ENCODE data around the gene BLVRB. TPM values are rescaled to one million over a fixed set of nuclear protein-coding genes. Genes with fewer than 3 reads are reported as not detected.

BLVRB gene
- total RNA-seq, 1 donor from 2014 or later: 11.3 TPM

DNA sequence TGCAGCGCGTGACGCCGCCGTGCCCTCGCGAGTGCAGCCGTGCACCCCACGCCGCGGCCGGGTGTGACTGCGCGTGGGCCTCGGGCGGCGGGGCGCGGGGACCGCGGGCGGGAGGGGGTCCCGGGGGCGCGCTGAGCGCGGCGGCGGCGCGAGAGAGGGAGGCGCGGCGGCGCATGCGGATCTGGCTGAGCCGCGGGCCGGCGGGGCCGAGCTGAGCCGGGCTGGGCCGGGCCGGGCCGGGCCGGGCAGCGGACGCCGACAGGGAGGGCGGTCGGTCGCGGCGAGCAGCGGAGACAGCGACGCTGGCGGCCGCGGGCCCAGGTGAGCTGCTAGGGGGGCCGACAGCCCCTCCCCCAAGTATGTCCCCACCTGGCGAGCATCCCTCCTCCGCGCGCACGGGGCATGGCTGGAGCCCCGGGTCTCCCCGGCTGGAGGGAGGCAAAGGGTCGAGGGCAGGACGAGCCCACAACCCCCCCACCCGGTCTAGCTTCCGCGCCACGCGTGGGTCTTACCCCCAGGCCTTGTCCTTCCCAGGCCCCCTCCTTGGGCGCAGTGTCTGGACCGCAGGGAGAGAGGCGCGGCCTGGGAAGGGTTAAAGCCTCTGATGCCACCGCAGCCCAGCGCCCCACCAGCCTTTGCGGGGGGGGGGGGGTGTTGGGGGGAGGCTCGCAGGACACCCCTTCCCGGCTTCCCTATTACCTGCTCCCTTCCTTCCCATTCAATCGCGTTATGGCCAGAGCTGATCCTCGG lies 1.6 kb upstream of the BLVRB start, which contains the start of gene SPTBN4:
Gene SPTBN4, plus strand, starts transcription at position 17 of the 750 bp plus-strand sequence. CDS start 5,621 bp downstream, outside the sequence.
- H3K4me1 Mint-ChIP-seq: peaks cover 22% of the 10 kb centered on the region
- peaks cover 48% of the 10 kb centered on the region for H3K27me3 ChIP-seq
- peaks cover 17% of the 10 kb centered on the region for H4K20me1 ChIP-seq (ENCODE audit: low read depth)
- peak; percentile 53 for DNase-seq (ENCODE audit: low spot score)
- no peak within 1 kb of the TSS for H2AFZ ChIP-seq (replicated peaks)
- peaks cover 36% of the 10 kb centered on the region for H3K27me3 Mint-ChIP-seq (ENCODE audit: insufficient read depth, low read depth)
- TF ChIP-seq EZH2phosphoT487 (IDR thresholded peaks at IDR 0.05): no peak
- no peak for TF ChIP-seq EZH2 (IDR thresholded peaks at IDR 0.05)
- TF ChIP-seq, protein P1, sequence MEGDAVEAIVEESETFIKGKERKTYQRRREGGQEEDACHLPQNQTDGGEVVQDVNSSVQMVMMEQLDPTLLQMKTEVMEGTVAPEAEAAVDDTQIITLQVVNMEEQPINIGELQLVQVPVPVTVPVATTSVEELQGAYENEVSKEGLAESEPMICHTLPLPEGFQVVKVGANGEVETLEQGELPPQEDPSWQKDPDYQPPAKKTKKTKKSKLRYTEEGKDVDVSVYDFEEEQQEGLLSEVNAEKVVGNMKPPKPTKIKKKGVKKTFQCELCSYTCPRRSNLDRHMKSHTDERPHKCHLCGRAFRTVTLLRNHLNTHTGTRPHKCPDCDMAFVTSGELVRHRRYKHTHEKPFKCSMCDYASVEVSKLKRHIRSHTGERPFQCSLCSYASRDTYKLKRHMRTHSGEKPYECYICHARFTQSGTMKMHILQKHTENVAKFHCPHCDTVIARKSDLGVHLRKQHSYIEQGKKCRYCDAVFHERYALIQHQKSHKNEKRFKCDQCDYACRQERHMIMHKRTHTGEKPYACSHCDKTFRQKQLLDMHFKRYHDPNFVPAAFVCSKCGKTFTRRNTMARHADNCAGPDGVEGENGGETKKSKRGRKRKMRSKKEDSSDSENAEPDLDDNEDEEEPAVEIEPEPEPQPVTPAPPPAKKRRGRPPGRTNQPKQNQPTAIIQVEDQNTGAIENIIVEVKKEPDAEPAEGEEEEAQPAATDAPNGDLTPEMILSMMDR (IDR thresholded peaks at IDR 0.05): no peak
- H3K4me1 ChIP-seq: no peaks in the 10 kb centered on the region
- no peak within 1 kb of the TSS for H3K27ac Mint-ChIP-seq
- no peaks in the 10 kb centered on the region for H3K79me2 ChIP-seq (ENCODE audit: low read depth)
- H3K4me2 ChIP-seq: peak within 1 kb of the TSS; percentile 84
- H3K9me3 Mint-ChIP-seq: peaks cover 5% of the 10 kb centered on the region
- H3K36me3 ChIP-seq: no peaks in the 10 kb centered on the region
- H3K4me3 Mint-ChIP-seq: peak within 1 kb of the TSS; percentile 82
- H3K36me3 Mint-ChIP-seq: no peaks in the 10 kb centered on the region
- no peaks in the 10 kb centered on the region for H3K9me3 ChIP-seq (ENCODE audit: low read depth)
- peak within 1 kb of the TSS; percentile 48 for H3K4me3 ChIP-seq
- no peak within 1 kb of the TSS for H3K27ac ChIP-seq
- H3K9ac ChIP-seq: no peak within 1 kb of the TSS
- peaks cover 23% of the 10 kb centered on the region for H3F3A ChIP-seq (ENCODE audit: low read depth)

DNA sequence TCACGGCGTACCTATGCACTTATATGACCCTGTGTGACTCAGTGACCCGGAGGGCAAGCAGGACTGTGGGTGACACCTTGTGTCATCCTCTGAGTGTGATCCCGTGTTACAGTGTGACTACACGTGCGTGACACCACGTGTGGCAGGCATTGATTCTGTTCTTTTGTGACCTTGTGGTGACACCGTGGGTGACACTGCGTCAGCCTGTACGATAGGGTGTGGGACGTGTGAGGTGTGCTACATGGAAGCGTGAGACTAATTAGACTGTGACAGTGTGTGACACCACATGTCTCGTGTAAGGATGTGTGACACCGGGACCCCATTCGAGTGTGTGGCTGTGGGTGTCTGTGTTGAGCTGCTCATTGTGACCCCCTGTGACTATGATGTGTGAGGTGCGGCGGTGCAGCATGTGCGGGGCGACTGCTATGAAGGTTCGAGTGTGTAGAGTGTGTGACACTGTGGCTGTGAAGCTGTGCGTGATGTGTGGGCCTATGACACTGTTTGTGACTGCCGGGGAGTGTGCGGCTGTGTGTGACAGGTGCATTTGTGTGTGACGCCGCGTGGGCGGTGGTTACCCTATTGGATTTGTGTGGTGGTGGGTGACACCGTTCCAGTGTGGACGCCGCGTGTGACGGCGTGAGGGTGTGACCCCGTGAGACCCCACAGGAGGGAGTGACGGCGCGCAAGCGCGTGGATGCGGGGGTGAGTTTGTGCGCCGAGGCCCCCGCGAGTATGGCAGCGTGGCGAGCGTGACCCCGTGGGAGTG lies 857 bp upstream of the BLVRB start:
- Histone ChIP-seq H3K4me1 (no peaks in the 10 kb centered on the region), H3K79me2 (ENCODE audit: low read depth) (no peaks in the 10 kb centered on the region), H3K27ac (no peak overlapping the region), H3K9me3 (ENCODE audit: low read depth) (no peaks in the 10 kb centered on the region), H3K4me2 (peak overlapping the region; percentile 84), H3K9ac (no peak overlapping the region), H3F3A (ENCODE audit: low read depth) (peaks cover 23% of the 10 kb centered on the region), H3K4me3 (peak overlapping the region; percentile 48), H3K27me3 (peaks cover 48% of the 10 kb centered on the region), H2AFZ (replicated peaks) (no peak overlapping the region), H3K36me3 (no peaks in the 10 kb centered on the region), H4K20me1 (ENCODE audit: low read depth) (peaks cover 17% of the 10 kb centered on the region)
- DNase-seq (ENCODE audit: low spot score): peak; percentile 10
- Mint-ChIP-seq H3K4me1 (peaks cover 22% of the 10 kb centered on the region), H3K4me3 (peak overlapping the region; percentile 82), H3K36me3 (no peaks in the 10 kb centered on the region), H3K27me3 (ENCODE audit: insufficient read depth, low read depth) (peaks cover 36% of the 10 kb centered on the region), H3K9me3 (peaks cover 5% of the 10 kb centered on the region), H3K27ac (no peak overlapping the region)
- TF ChIP-seq, protein P1 (IDR thresholded peaks at IDR 0.05): no peak
- no peak for TF ChIP-seq EZH2 (IDR thresholded peaks at IDR 0.05)
- TF ChIP-seq EZH2phosphoT487 (IDR thresholded peaks at IDR 0.05): peak; percentile 44

DNA sequence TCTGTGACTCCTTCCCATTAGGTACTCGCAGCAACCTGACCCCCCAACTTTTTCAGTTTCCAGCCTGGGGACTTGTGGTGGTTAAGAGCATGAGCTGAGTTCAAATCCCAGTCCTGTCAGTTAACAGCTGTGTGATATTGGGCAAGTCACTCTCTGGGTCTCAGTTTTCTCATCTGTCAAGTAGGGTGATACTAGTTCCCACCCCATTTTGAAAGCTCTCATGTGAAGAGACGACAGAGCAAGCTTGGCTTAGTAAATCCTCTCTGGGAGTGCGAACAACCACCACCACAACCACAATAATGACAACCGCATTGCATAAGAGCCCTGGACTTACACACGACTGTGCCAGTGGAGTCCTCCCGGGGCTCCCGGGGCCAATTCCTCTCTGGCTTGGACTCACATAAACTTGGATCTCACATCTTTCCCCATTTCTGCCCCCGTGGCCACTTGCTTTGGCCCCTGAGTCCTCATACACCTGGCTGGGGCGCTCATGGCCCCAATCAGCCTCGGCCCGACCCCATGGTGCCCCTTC lies 454 bp downstream of the BLVRB start:
- Histone ChIP-seq H3K4me3 (peak overlapping the region; percentile 62), H3K4me1 (no peaks in the 10 kb centered on the region), H2AFZ (replicated peaks) (peak overlapping the region; percentile 82), H3K36me3 (no peaks in the 10 kb centered on the region), H3K27ac (no peak overlapping the region), H3K9me3 (ENCODE audit: low read depth) (no peaks in the 10 kb centered on the region), H4K20me1 (ENCODE audit: low read depth) (peaks cover 17% of the 10 kb centered on the region), H3K9ac (no peak overlapping the region), H3K27me3 (peaks cover 48% of the 10 kb centered on the region), H3F3A (ENCODE audit: low read depth) (peaks cover 23% of the 10 kb centered on the region), H3K4me2 (peak overlapping the region; percentile 80), H3K79me2 (ENCODE audit: low read depth) (no peaks in the 10 kb centered on the region)
- TF ChIP-seq EZH2 (IDR thresholded peaks at IDR 0.05) (no peak), EZH2phosphoT487 (IDR thresholded peaks at IDR 0.05) (no peak)
- TF ChIP-seq, protein P1 (IDR thresholded peaks at IDR 0.05): no peak
- H3K4me1 Mint-ChIP-seq: peaks cover 22% of the 10 kb centered on the region
- H3K36me3 Mint-ChIP-seq: no peaks in the 10 kb centered on the region
- peak overlapping the region; percentile 82 for H3K4me3 Mint-ChIP-seq
- peaks cover 5% of the 10 kb centered on the region for H3K9me3 Mint-ChIP-seq
- DNase-seq (ENCODE audit: low spot score): no peak
- H3K27ac Mint-ChIP-seq: no peak overlapping the region
- peaks cover 28% of the 10 kb centered on the region for H3K27me3 Mint-ChIP-seq (ENCODE audit: insufficient read depth, low read depth)

Data from neural progenitor cell (in vitro differentiated cells).